Suprapubic skin (tissue), 3 donors: ENCODE measurements around the gene GPC5.

Source experiments
- POLR2A ChIP-seq, 2 donors: fragments of 450-650 bp; IDR thresholded peaks; one replicate each; pipeline ENCODE4 v1.6.1; 2017; ENCODE audit warnings: antibody characterized with exemption in 2 of 2, mild to moderate bottlenecking in 2 of 2, moderate library complexity in 2 of 2
- TF ChIP-seq, protein P1 (sequence below), 2 donors: fragments of 200-600 bp in 1 of 2; fragments of 450-650 bp in 1 of 2; sonication (generic) in 1 of 2; IDR thresholded peaks; one replicate each; pipeline ENCODE4 v1.5.1; 2016 to 2019; ENCODE audit warnings: antibody characterized with exemption in 2 of 2, mild to moderate bottlenecking in 1 of 2, moderate library complexity in 1 of 2

DNA sequence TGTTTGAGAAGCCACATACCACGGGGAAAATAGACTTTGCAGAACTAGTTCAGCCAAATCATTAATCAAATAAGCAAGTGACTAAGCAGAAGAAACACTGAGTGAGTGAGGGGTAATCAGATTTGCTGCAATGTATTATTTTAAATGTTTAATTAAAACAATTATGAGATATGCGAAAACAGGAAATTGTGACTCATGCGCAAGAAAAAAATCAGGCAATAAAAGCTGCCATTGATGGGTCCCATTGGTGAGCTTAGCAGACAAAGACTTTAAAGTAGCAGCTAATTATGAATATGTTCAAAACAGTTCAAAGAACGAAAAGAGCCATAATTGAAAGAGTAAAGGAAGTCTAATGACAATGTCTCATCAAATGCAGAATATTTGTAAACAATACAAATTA is 644.1 kb downstream of the GPC5 start:
- TF ChIP-seq, protein P1, sequence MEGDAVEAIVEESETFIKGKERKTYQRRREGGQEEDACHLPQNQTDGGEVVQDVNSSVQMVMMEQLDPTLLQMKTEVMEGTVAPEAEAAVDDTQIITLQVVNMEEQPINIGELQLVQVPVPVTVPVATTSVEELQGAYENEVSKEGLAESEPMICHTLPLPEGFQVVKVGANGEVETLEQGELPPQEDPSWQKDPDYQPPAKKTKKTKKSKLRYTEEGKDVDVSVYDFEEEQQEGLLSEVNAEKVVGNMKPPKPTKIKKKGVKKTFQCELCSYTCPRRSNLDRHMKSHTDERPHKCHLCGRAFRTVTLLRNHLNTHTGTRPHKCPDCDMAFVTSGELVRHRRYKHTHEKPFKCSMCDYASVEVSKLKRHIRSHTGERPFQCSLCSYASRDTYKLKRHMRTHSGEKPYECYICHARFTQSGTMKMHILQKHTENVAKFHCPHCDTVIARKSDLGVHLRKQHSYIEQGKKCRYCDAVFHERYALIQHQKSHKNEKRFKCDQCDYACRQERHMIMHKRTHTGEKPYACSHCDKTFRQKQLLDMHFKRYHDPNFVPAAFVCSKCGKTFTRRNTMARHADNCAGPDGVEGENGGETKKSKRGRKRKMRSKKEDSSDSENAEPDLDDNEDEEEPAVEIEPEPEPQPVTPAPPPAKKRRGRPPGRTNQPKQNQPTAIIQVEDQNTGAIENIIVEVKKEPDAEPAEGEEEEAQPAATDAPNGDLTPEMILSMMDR (IDR thresholded peaks at IDR 0.05) = no peak
- no peak for TF ChIP-seq POLR2A (IDR thresholded peaks at IDR 0.05)
